HG03139 (cell line): ENCODE data around the gene TNMD.
"Not testable (repeated sequence)": the region's sequence is repeated elsewhere in the genome, so short reads cannot be mapped to it uniquely, and the experiment has no call there.

Experiments used
- ATAC-seq: cut with Tn5 transposase; IDR thresholded peaks from one replicate; pipeline ENCODE4 v1.9.1; 2021; ENCODE audit not compliant: unreplicated experiment

The TNMD gene

DNA sequence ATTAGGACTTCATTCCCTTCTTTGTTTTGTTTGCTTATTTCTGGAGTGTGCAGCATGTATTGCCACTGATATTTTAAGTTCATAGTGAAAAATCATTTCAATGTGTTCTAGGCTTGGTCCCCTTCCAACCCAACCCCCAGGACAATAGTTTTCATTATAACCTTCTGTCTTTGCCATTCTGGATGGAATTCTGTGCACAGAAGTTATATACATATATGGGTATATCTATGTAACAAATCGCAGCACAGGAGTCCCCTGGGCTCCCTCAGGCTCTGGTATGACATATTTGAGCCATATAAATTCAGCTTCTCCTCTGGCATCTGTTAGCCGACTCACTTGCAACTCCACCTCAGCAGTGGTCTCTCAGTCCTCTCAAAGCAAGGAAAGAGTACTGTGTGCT is at the start of gene TNMD:
Gene TNMD (plus strand): TSS at position 326 of the 400 bp plus-strand sequence. CDS start 83 bp downstream, outside the sequence.
- no peak for ATAC-seq

- ATAC-seq = not testable (repeated sequence)
Observed at GRCh38 chrX:100565534-100565933, 19.2 kb upstream of the TNMD start.

GRCh38 chrX:100586747-100587146 is 2.0 kb downstream of the TNMD start:
- no peak for ATAC-seq

DNA sequence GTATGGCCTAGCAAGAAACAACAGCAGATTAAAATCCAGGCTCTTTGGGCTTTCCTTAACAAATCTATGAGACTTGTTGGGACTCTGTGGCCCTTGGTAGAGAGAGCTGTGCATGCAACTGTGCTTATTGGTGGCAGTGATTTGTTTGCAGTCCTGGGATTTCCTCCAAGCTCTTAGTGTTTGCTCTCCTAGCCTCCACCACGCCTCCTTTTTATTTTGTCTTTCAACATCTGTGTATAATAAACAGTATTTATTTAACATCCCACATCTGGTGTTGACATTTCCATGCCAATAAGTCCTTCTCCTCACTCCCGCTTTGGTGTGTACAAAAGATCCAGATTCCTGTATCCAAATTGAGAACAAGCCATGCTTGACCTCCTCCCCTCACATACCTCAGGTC is 3.1 kb downstream of the TNMD start:
- no peak for ATAC-seq

GRCh38 chrX:100591256-100592051 is 6.7 kb downstream of the TNMD start:
- no peak for ATAC-seq

GRCh38 chrX:100593126-100593525 is 8.4 kb downstream of the TNMD start:
- ATAC-seq = no peak

DNA sequence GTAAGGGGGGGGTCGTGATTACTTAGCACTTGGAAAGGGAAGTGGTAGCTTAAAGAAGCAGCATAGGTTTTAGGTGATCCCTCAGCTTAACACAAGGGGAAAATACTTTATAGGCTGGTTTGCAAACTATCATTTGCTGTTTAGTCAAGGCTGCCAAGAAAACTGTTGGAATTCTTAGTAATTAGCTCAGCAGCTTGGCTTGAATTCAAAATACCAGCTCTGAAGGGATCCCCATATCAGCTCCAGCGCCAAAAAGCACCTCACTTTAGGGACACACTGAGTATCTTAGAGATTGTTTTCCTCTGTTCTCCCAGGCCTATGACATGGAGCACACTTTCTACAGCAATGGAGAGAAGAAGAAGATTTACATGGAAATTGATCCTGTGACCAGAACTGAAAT is 8.8 kb downstream of the TNMD start:
- no peak for ATAC-seq

GRCh38 chrX:100596601-100597000 is 11.9 kb downstream of the TNMD start:
- no peak for ATAC-seq

GRCh38 chrX:100599456-100599855 is 14.7 kb downstream of the TNMD start:
- no peak for ATAC-seq

DNA sequence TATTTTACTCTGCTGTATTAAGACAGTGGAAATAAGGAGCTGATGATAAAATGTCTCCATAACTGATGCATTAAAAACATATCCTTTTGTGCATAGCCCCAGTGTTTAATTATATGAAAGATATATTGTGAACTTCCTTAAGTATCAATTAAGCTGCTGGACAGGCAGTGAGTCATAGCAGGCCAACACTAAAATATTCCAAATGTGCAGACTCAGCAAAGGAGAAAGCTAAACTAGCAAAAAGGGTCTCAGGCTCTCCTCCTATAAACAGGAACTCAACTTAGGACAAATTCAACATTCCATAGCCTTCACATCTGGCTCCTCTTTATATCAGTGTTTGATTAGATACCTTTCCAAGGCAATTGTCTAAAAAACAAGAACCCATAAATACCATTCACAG is 15.6 kb downstream of the TNMD start:
- ATAC-seq = no peak

DNA sequence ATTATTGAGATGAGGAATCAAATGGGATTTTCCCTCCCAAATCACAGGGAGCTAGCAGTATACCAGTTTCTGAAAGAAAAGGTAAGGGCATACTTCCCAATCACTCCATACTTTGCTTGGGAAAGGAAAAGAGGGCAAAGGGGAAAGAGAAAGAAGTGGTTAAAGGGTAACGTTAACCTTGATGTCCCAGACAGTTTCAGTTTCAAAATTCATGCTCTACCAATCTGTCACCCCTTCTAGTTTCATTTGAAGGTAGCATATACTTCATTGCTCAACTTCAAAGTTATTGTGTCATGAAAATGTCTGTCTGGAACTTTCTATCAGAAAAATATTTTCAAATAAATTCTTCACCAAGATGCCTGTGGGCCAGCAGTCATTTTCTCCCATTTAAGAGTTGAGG is 16.0 kb downstream of the TNMD start:
- peak; percentile 67 for ATAC-seq

- ATAC-seq = no peak
Observed at GRCh38 chrX:100606753-100607152, 22.0 kb downstream of the TNMD start.

DNA sequence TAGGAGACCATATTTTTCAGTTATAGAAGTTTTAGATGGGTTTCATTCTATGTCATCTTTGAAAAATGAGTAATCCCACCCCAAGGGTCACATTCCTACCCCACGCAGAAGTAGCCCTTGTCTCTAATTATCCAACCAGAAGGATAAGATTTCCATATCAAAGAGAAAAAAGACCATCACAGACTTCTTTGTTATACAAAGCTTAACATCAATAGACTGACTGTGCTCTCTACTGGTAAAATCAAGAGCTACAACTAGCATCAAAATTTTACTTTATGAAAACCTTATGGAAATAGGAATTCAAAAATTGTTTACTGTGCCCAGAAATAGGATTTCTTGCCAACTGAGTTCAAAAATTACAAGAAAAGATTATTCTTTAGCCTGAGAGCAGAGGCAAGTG is 24.9 kb downstream of the TNMD start:
- no peak for ATAC-seq

GRCh38 chrX:100611951-100612350 is 27.2 kb downstream of the TNMD start:
- no peak for ATAC-seq

DNA sequence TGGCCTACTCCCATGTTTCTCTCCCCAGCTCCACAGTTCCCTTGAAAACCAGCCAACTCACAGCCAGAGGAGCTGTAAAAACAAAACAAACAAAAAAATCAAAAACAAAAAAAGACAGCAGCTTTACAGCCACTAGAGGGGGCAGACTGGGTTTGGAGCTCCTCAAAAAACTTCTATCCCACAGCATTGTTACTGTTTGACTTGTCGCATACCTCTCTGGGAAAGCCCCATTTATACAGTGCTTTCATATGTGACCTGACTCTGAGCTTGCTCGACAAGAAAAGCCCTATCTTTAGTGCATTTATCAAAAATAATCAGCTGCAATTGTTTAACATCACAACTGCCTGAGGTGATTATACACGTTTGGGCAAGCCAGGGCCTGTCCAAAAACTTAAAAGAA is 30.3 kb downstream of the TNMD start:
- peak; percentile 94 for ATAC-seq

GRCh38 chrX:100623001-100623400 is 38.3 kb downstream of the TNMD start:
- no peak for ATAC-seq

- ATAC-seq = peak; percentile 88
Observed at GRCh38 chrX:100625985-100626491, 41.3 kb downstream of the TNMD start.

DNA sequence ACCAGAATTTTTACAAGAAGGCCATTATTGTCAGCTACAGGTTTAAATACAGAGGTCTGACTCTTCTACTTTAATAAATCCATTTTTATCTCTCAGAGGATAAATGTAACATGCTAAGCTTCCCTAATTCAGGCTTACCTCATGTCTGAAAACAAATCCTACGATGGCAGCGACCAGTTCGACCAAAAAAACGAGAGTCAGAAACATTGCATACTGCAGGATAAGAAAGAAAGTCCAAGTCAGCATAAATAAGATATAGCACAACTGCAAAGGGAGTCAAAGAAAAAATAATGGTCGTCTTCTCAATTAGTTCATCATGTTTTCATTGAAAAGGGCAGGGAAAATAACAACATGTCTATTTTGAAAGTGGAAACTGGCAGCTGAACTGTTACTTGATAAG is 50.3 kb downstream of the TNMD start:
- ATAC-seq = no peak

DNA sequence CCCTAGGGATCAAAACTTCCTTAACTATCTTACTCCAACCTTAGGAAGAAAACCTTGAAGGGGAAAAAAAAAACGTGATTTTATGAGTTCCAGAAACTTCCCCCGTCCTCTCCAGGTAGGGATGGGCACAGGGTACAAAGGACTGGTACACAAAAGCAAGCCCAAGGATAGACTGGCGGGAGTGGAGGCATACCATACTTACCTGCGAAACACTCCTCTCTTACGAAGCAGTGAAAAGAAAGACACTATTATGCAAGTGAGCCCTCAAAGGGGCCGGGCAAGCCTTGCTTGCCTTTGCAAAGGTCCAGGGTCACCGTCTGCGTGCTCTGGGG is 51.2 kb downstream of the TNMD start:
- no peak for ATAC-seq

- peak; percentile 98 for ATAC-seq
Observed at GRCh38 chrX:100636321-100636991, 51.7 kb downstream of the TNMD start, which contains the start of gene TSPAN6. Gene TSPAN6 (minus strand): TSS chrX:100636806. CDS start chrX:100636694, 112 bp downstream.

DNA sequence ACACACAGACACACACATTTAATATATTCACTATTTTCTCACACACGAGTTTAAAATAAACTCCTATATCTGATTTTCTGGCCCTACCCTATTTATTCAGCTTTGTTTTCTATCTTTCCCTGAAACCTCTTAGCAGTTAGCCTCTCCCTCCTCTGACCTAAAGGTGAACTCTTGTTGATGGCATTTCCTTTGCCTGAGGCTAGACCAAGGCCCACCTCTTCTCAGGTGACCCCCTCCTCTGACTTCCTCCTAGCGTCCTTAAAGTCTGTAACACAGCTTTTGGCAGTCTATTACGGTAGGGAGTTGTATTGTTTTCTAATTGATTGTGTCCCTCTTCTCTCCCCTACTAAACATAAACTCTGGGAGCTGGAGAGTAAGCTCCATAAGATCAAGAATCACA is 57.6 kb downstream of the TNMD start:
- ATAC-seq = no peak

GRCh38 chrX:100643212-100643611 is 58.5 kb downstream of the TNMD start:
- ATAC-seq = no peak
